Astrocyte (in vitro differentiated cells and primary cell): ENCODE data around the gene CD3E. TPM values are rescaled to one million over a fixed set of nuclear protein-coding genes. Genes with fewer than 3 reads are reported as not detected.

ENCODE experiments used
- DNase-seq: peaks from one replicate; pipeline ENCODE4 v3.0.0-alpha.2; 2010; ENCODE audit warnings: low read depth
- FAIRE-seq: peaks from 2 replicates; lab custom pipeline; 2011; peaks lifted over from hg19 to GRCh38; lab: Jason Lieb, UNC
- H2AFZ ChIP-seq: 2 replicates; pipeline ENCODE4 v1.6.0; 2012; ENCODE audit warnings: low read depth, low read length, inconsistent platforms
- H3K27ac ChIP-seq: 2 replicates; pipeline ENCODE4 v1.5.1; 2011; ENCODE audit warnings: low read depth, low read length, inconsistent platforms
- H3K27me3 ChIP-seq: 2 replicates; pipeline ENCODE4 v1.6.0; 2011; ENCODE audit warnings: low read length, inconsistent platforms; ENCODE audit not compliant: insufficient read depth
- H3K36me3 ChIP-seq: 2 replicates; pipeline ENCODE4 v1.5.1; 2011; ENCODE audit warnings: low read length, inconsistent platforms; ENCODE audit not compliant: insufficient read depth
- H3K4me1 ChIP-seq: 2 replicates; pipeline ENCODE4 v1.5.1; 2011; ENCODE audit warnings: low read length, inconsistent platforms; ENCODE audit not compliant: insufficient read depth
- H3K4me2 ChIP-seq: 2 replicates; pipeline ENCODE4 v1.6.0; 2012; ENCODE audit warnings: low read length, inconsistent platforms
- H3K4me3 ChIP-seq: 2 replicates; pipeline ENCODE4 v1.5.1; 2011; ENCODE audit warnings: low read depth, mild to moderate bottlenecking, low read length, inconsistent platforms; ENCODE audit not compliant: insufficient read depth
- H3K79me2 ChIP-seq: 2 replicates; pipeline ENCODE4 v1.6.0; 2012; ENCODE audit warnings: mild to moderate bottlenecking, low read length, inconsistent platforms; ENCODE audit not compliant: insufficient read depth
- H3K9ac ChIP-seq: 2 replicates; pipeline ENCODE4 v1.6.0; 2012; ENCODE audit warnings: mild to moderate bottlenecking, low read length, inconsistent platforms
- H3K9me3 ChIP-seq: 2 replicates; pipeline ENCODE4 v1.5.1; 2012; ENCODE audit warnings: low read depth, mild to moderate bottlenecking, low read length, inconsistent platforms; ENCODE audit not compliant: insufficient read depth
- H4K20me1 ChIP-seq: 2 replicates; pipeline ENCODE4 v1.6.0; 2012; ENCODE audit warnings: low read length, inconsistent platforms; ENCODE audit not compliant: insufficient read depth
- H3K27ac Mint-ChIP-seq: one replicate; pipeline ENCODE4 v1.8.0; 2021; ENCODE audit warnings: mild to moderate bottlenecking, mixed read lengths; ENCODE audit not compliant: unreplicated experiment
- H3K27me3 Mint-ChIP-seq: one replicate; pipeline ENCODE4 v1.8.0; 2021; ENCODE audit warnings: low read depth, mixed read lengths; ENCODE audit not compliant: unreplicated experiment
- H3K36me3 Mint-ChIP-seq: one replicate; pipeline ENCODE4 v1.8.0; 2021; ENCODE audit warnings: low read depth, mixed read lengths; ENCODE audit not compliant: unreplicated experiment
- H3K4me1 Mint-ChIP-seq: one replicate; pipeline ENCODE4 v1.8.0; 2021; ENCODE audit warnings: low read depth, mixed read lengths; ENCODE audit not compliant: unreplicated experiment
- H3K4me3 Mint-ChIP-seq: one replicate; pipeline ENCODE4 v1.8.0; 2021; ENCODE audit warnings: mild to moderate bottlenecking, moderate library complexity, mixed read lengths; ENCODE audit not compliant: unreplicated experiment
- H3K9me3 Mint-ChIP-seq: one replicate; pipeline ENCODE4 v1.8.0; 2021; ENCODE audit warnings: mild to moderate bottlenecking, mixed read lengths; ENCODE audit not compliant: unreplicated experiment
- CTCF ChIP-seq: IDR thresholded peaks from 2 replicates; pipeline ENCODE4 v1.5.1; 2011; ENCODE audit warnings: low read depth, mild to moderate bottlenecking, inconsistent platforms, low read length, moderate library complexity; ENCODE audit not compliant: insufficient read depth
- EZH2 ChIP-seq: IDR thresholded peaks from 2 replicates; pipeline ENCODE4 v1.6.1; 2012; ENCODE audit warnings: mild to moderate bottlenecking, low read length, inconsistent platforms; ENCODE audit not compliant: insufficient read depth
- total RNA-seq: library from RNA; stranded (reverse); gene quantifications from 2 replicates; pipeline ENCODE4 v1.2.1, GENCODE V29; 2021

The CD3E gene
- total RNA-seq, 1 donor from 2014 or later, result not detected

- Histone ChIP-seq H3K79me2 (no peaks in the 10 kb centered on the region), H3K27ac (no peak overlapping the region), H3K9me3 (no peaks in the 10 kb centered on the region), H3K4me1 (peaks cover 8% of the 10 kb centered on the region), H3K27me3 (peaks cover 25% of the 10 kb centered on the region), H3K36me3 (no peaks in the 10 kb centered on the region), H3K9ac (no peak overlapping the region), H4K20me1 (no peaks in the 10 kb centered on the region), H3K4me3 (no peak overlapping the region), H2AFZ (no peak overlapping the region), H3K4me2 (no peak overlapping the region)
- Mint-ChIP-seq H3K27ac (no peak overlapping the region), H3K4me3 (no peak overlapping the region), H3K4me1 (peaks cover 8% of the 10 kb centered on the region), H3K36me3 (no peaks in the 10 kb centered on the region), H3K9me3 (peaks cover 2% of the 10 kb centered on the region), H3K27me3 (peaks cover 36% of the 10 kb centered on the region)
- no peak for DNase-seq
- FAIRE-seq, result no peak
- TF ChIP-seq CTCF (no peak), EZH2 (no peak)
These were observed 7.8 kb downstream of the CD3E start for GRCh38 chr11:118312328-118312727.

DNA sequence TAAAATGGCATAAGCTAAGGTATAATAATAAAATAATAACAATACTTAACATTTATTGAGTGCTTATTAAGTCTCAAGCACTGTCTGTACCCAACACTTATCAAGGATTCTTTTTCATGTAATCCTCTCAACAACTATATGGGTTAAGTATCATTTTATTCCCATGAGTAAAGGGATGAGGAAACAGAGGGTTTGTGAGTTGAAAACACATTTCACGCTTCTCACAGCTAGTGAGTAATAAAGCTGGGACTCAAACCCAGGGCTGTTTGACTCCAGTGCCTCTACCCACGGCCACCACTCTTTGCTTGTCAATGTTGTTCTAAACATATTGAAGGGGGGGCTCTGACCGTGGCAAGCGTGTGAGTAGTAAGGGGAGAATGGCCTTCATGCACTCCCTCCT is 8.7 kb downstream of the CD3E start:
- Mint-ChIP-seq H3K9me3 (peaks cover 2% of the 10 kb centered on the region), H3K4me3 (no peak overlapping the region), H3K27ac (no peak overlapping the region), H3K36me3 (no peaks in the 10 kb centered on the region), H3K4me1 (peaks cover 8% of the 10 kb centered on the region), H3K27me3 (peaks cover 36% of the 10 kb centered on the region)
- Histone ChIP-seq H3K36me3 (no peaks in the 10 kb centered on the region), H3K27me3 (peaks cover 25% of the 10 kb centered on the region), H3K4me2 (no peak overlapping the region), H3K4me1 (peaks cover 8% of the 10 kb centered on the region), H3K79me2 (no peaks in the 10 kb centered on the region), H3K9me3 (no peaks in the 10 kb centered on the region), H2AFZ (no peak overlapping the region), H3K9ac (no peak overlapping the region), H3K4me3 (no peak overlapping the region), H4K20me1 (no peaks in the 10 kb centered on the region), H3K27ac (no peak overlapping the region)
- FAIRE-seq, result no peak
- DNase-seq, result no peak
- TF ChIP-seq CTCF (no peak), EZH2 (no peak)

DNA sequence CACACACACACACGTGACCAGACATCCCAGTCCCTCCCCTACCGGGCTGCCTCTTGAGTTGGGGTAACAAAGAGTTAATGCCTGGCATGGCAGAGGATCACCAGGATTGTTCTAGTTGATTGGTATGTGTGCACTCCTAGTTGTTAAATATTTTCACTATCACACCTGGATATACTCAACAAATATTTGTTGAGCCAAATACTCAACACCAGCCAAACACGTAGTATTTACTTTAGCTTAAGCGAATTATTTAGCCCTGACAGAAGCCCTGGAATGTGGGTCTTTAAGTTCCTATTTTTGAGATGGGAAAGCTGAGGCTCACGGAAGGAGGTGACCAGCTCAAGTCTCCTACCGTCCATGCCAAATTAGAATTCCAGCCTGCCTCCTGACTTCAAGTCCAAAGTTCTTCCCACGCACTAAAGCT is 10.5 kb downstream of the CD3E start:
- Mint-ChIP-seq H3K27ac (no peak overlapping the region), H3K36me3 (no peaks in the 10 kb centered on the region), H3K9me3 (peaks cover 4% of the 10 kb centered on the region), H3K27me3 (peaks cover 45% of the 10 kb centered on the region), H3K4me3 (no peak overlapping the region), H3K4me1 (peaks cover 8% of the 10 kb centered on the region)
- no peaks in the 10 kb centered on the region for H4K20me1 ChIP-seq
- H3K79me2 ChIP-seq, result no peaks in the 10 kb centered on the region
- no peaks in the 10 kb centered on the region for H3K36me3 ChIP-seq
- H3K27me3 ChIP-seq, result peaks cover 23% of the 10 kb centered on the region
- no peak overlapping the region for H3K9ac ChIP-seq
- no peak overlapping the region for H3K4me2 ChIP-seq
- DNase-seq (no peak), FAIRE-seq (no peak)
- H3K4me3 ChIP-seq, result no peak overlapping the region
- H3K4me1 ChIP-seq, result peaks cover 8% of the 10 kb centered on the region
- TF ChIP-seq CTCF (no peak), EZH2 (no peak)
- no peak overlapping the region for H3K27ac ChIP-seq
- no peak overlapping the region for H2AFZ ChIP-seq
- no peaks in the 10 kb centered on the region for H3K9me3 ChIP-seq
